Activated CD4-positive, CD25-positive, alpha-beta regulatory T cell treated with anti-CD3 and anti-CD28 coated beads, Interleukin-2, amount 50 U/mL, for 72 hours (primary cell): ENCODE results near the gene MACROD2.
"Not testable (repeated sequence)": the region's sequence is repeated elsewhere in the genome, so short reads cannot be mapped to it uniquely, and the experiment has no call there.

Experiments used
- DNase-seq: peaks from one replicate; pipeline ENCODE4 v3.0.0; 2021

The MACROD2 gene

DNA sequence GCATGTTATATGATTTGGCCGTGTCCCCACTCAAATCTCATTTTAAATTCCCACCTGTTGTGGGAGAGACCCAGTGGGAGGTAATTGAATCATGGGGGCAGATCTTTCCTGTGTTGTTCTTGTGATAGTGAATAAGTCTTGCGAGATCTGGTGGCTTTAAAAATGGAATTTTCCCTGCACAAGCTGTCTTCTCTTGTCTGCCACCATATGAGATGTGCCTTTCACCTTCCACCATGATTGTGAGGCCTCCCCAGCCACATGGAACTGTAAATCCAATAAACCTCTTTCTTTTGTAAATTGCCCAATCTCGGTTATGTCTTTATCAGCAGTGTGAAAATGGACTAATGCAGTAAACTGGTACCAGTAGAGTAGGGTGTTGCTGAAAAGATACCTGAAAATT lies 986.2 kb downstream of the MACROD2 start:
- DNase-seq: not testable (repeated sequence)

DNA sequence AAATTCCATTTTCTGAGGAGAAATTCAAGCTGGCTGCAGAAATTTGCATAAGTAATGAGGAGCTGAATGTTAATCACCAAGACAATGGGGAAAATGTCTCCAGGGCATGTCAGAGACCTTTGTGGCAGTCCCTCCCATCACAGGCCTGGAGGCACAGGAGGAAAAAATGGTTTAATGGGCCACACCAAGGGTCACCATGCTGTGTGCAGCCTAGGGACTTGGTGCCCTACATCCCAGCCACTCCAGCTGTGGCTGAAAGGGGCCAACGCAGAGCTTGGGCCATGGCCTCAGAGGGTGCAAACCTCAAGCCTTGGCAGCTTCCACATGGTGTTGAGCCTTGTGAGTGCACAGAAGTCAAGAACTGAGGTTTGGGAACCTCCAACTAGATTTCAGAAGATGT lies 987.0 kb downstream of the MACROD2 start:
- not testable (repeated sequence) for DNase-seq

DNA sequence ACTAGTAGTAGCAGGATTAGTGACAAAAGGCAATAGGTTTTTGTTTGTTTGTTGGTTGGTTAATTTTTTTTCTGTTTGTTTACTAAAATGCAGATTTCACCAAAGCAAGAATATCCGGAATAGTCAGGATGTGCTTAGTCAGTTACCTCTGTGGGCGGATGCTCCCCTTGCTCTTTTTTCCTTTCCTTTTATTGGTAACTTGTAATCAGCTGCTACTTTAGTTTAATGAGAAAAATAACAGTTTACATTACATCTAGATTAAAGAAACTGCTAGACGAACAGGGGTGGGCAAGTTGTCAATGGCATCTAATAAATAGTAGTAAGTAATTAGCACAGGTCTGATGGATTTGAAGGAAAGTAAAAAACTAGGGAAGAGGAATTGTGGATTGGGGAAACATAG lies 989.0 kb downstream of the MACROD2 start:
- DNase-seq: no peak

DNA sequence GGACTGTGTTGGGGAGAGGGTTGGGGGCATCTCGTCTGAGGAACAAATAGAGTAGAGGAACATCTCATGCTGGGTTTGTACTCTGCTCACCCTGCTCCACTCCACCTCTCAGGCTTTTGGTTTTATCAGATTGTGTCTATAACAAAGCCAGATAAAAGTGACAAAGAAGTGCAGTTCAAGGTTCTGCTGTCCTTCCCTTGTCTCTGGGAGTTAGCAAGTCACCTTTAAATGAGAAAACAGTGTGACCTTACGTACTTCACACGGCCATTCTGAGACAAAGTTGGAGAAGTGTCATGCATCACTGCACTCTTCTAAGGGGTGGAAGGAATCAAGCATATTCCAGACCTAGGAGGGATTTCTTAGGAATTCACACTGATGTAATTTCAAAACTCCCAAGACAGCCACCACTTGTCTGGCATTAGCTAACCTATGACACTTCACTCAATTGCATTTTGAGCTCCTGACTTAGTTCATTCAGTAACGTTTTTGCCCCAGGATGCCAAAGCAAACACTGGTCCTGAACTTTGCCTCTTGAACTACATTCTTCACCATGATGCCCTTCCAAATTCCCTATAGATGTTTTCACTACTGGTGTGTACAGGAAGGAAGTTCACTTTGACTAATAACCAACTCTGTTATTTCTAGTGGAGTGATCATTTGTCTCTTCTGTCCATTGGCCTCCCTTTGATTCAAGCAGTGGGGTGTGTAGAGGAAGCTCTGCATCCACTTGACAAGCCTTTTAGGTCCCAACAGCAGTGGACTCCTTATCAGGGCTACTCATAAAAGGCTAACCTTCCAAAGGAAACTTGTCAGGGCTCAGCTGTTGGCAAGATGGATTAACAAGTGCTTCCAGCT lies 989.7 kb downstream of the MACROD2 start:
- no peak for DNase-seq

DNA sequence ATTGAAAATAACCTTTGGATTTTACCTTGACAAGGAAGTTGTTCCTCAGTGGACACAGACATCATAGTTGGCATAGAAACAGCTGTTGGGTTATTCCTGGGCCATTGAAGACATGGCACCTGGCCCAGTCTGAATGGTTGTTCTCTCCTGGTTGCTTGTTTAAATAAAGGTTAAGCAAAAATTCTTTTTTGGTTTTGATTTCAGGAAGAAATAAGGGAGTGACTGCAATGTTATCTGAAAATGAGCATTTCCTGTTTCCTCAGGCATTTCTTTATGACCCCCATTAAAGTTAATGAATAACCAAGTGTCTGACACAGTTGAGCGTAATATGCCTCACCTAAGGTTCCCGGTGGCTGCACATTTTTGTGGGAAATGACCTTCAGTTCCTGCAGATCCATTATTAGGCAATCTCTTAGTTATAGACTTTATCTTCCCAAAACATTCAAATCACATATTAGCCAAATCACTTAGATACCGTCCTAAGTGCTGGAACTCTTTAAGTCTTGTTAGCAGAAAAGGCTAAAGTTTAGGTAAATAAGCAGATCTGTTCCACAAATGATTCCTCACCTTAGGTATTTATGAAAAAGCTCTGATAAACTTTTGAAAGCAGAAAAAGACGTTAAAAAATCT lies 990.8 kb downstream of the MACROD2 start:
- DNase-seq: no peak

DNA sequence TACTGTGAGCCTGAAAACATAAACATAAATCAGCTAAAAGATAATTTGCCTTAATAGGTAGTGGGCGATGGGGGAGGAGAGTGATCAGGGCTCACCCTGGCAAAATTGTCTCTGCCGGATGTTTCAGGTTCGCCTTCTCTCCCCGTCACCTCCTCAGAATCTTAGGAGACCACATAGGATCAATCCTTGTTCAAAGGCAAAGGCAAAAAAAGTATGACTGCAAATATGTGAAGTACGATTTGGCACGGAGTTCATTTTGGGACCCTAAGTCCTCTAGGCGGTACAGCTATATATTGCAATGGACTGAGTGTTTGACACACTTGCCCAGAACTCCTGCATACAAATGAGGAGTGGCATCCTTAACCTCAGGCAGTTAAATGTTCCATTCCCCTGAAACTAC lies 991.3 kb downstream of the MACROD2 start:
- DNase-seq: no peak

DNA sequence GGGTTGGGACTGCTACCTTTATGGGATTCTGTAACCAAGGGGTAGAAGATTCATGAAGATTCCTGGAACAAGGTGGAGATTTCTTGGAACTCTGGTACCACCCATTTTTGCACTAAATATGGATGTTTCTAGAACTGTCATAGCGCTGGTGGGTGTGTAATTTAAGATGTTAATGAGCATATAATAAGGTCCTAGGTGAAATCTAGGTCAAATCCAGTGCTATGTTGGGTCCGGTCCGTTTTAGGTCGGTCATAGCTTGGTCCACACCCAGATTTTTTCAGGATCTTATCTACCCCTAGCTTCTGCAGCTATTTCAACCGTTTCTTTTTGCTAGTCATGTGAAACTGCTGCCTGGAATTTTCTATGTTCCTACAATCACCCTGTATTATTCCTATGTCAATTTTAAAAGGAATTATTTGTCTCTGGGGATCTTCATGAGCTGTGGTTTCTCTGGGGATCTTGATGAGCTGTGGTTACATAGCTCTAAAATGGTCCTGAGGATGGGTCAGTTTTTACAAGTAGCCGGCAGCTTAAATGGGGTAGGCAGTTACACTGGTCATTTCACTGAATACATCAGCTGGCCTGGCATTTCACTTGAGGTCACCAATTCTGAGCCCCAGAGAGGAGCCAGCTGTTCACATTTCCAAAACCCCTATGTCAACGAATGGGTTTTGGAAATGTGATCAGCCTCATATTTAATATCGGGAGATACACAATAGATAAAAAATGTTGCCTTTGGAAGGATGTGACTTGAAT lies 994.4 kb downstream of the MACROD2 start:
- DNase-seq: no peak

DNA sequence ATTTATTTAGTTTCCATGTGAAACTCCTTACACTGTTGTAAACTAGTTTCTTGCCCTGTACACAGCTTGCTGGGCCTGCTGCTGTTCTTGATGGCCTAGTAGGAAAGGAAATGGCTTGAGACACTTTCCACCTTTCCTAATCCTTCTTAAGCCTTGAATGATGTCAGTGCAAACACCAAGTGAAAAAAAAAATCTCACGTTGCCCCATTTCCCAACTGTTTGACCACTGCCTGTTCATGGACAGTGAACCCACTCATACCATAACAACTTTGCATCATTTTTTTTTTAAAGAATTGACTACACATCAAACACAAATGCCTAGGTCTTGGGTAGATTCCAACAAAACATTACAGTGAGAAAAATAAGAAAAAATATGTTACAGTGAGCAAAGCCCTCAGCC lies 995.7 kb downstream of the MACROD2 start:
- DNase-seq: no peak

DNA sequence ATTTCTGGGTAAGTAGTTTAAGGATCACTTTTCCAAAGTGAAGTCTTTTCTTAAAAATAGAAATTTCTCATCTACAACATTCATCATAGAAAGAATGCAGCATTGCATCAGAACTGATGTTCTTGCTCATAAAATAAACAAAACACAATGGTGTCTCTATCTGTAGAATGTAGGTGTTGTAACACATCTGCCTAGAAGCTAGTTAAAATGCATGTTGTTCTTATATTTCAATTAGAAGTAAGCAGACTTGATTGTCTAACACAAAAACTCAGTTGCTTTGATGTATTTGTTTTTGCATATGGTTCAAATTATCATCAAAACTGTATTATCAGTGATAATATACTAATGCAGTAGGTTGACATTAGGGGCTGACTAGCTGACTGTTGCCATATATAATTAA lies 996.8 kb downstream of the MACROD2 start:
- DNase-seq: no peak

DNA sequence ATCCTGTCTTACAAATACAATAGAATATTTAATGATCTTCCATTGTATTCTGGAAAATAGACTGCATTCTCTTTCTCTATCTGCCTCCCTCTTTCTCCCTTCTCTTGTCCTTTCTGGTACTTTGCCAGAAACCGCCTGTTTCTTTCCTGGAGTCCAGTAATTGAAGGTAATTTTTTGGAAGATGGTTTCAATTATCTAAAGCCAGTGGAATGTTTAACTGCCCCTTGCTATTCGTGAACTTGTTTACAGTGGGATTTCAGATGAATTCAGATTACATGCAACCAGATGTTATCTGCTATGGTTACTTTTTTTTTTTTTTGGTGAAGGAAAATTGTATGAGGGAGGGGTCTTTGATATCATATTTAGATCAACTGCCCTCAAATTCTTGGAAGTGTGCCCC lies 997.6 kb downstream of the MACROD2 start:
- no peak for DNase-seq

DNA sequence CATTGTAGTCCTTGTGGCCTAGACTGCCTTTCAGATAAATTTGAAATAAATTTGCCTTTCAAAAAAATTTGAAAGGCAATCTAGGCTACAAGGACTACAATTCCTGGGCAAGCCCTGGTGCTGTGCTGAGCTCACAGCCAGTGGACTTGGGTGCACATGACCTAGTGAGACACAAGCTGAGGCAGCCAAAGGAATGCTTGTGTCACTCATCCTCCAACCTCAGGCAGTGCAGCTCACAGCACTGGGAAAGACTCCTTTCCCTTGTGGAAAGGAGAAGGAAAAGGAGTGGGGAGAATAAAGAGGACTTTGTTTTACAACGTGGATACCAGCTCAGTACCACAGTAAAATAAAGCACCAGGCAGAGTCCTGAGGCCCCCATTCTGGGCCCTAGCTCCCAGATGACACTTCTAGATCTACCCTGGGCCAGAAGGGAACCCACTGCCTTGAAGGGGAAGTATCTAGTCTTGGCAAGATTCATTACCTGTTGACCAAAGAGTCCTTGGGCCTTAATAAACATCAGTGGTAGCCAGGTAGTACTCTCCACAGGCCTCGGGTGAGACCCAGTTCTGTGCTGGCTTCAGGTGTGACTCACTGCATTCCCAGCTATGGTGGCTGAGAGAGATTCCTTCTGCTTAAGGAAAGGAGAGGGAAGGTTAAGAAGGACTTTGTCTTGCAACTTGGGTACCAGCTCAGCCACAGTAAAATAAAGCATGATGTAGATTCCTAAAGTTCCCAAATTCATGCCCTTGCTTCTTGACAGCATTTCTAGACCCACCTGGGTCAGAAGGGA lies 1001.8 kb downstream of the MACROD2 start:
- DNase-seq: no peak

DNA sequence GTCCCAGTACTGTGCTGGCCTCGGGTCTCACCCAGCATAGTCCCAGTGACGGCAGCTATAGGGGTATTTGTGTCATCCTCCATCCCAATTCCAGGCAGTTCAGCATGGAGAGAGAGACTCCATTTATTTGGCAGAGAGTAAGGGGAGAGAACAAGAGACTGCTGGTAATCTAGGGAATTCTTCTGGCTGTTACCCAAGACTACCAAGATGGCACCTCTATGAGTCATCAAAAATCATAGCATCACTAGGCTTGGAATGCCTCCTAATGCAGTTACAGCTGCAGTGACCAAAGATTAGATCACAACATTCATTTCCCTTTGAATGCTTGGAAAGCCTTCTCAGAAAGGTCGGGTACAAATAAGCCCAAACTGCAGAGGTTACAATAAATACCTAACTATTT lies 1002.5 kb downstream of the MACROD2 start:
- no peak for DNase-seq

DNA sequence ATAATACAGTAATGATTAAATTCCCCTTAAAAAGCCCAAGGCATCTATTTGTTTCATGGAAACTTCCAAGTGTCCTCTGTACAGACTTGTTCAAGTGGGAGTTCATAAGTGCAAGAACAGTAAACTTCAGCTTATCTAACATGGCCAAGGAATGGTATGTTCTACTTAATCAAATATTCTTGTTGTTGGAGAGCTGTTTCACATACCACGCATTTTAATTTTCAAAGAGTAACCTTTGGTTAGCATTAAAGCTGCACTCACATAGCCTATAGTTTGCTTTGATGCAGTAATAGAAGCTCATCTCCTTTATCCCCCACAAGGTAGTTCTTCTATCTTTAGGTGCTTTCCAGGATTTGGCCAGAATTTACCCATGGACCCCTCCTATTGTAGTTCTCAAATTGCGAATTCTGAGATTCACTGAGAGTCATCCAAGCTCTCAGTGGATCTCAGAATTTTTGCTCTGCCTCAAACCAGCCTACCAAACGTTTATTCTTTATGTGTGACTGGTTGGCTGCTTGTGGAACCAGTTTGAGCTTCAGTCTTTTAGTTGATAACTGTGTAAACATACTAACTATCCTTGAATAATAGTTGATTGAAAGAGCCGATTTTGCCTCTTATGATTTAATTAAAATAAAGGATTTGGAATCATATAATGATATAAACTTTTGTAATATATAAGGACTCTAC lies 1010.1 kb downstream of the MACROD2 start:
- DNase-seq: no peak

DNA sequence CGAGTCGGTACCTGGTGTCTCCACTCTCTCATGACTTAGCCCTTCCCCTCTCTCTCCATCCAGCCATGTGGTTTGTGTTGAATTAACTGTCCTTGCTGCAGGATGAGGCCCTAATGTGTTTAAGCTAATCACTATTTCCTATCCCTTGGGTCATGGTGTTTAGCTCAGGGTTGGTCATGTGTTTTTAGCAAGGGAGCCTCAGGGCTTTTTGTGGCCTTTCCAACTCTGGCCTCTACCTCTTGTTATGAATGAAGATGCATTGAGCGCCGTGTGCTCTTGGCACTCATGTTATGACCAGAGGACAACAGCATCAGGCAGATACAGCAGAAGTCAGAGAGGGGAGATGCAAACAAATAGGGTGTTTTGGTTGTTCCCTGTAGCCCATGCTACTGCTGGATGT lies 1016.3 kb downstream of the MACROD2 start:
- DNase-seq: no peak

DNA sequence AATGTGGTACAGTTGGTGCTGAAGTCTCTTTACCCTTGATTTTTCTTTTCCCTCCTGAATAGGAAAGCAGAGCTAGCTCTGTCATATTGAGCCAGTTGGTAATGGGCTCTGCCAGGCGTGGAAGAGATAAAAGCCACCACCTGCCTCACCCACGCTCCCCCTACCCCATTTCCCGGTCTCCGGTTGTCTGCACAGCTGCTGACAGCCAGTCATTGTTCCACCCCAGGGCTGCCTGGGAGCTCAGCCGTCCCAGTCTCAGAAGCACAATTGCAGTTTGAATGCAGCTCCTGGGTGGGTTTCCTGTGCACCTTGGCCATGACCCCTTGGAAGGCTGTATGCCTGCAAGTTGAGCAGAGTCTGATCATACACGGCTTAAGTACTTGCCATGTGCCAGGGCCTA lies 1017.2 kb downstream of the MACROD2 start:
- DNase-seq: no peak

DNA sequence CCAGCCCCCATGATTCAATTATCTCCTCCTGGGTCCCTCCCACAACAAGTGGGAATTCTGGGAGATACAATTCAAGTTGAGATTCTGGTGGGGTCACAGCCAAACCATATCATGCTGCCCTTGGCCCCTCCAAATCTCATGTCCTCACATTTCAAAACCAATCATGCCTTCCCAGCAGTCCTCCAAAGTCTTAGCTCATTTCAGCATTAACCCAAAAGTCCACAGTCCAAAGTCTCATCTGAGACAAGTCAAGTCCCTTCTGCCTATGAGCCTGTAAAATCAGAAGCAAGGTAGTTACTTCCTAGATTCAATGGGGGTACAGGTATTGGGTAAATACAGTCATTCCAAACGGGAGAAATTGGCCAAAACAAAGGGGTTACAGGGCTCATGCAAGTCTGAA lies 1021.6 kb downstream of the MACROD2 start:
- DNase-seq: not testable (repeated sequence)

DNA sequence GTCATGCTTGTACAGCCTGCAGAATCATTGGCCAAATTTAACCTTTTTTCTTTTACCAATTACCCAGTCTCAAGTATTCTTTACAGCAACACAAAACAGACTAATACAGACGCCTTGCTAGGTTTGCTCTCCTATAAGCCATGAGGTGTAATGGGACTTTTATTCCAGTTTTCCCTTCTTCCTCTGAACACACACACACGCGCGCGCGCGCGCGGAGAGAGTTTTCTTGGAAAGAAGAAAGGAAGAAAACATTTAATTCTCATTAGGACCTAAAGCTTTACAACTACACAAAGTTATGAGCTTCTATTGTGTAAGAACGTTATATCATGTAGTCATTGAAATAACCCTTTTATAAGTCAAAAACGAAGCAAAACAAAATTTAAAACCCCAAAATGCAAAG lies 1023.6 kb downstream of the MACROD2 start:
- no peak for DNase-seq

DNA sequence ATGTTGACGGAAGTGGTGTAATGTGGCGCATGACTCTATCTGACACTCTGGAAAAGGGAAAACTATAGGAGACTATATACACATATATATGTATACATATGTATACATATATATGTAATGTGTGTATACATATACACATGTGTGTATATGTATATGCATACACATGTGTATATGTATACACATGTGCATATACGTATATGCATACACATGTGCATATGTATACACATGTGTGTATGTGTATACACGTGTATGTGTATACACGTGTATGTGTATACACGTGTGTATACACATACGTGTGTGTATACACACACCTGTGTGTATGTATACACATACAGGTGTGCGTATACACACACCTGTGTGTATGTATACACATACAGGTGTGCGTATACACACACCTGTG lies 1025.5 kb downstream of the MACROD2 start:
- DNase-seq: no peak

DNA sequence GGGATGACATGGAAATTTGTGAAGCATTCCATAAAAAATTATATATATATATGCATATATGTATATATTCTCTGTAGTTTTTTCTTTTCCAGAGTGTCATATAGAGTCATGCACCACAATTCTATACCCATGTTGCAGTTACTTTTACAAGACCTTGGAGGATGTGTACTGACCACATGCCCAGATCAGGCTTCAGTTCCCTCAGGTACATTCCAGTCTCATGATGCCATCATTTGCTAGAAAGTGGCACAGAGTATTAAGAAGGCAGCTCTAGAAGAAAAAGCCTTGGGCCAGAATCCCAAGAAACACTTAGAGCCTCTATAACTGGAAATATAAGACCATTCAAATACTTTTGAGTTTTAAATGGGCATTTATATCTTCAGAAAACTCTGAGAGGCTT lies 1027.6 kb downstream of the MACROD2 start:
- DNase-seq: no peak

DNA sequence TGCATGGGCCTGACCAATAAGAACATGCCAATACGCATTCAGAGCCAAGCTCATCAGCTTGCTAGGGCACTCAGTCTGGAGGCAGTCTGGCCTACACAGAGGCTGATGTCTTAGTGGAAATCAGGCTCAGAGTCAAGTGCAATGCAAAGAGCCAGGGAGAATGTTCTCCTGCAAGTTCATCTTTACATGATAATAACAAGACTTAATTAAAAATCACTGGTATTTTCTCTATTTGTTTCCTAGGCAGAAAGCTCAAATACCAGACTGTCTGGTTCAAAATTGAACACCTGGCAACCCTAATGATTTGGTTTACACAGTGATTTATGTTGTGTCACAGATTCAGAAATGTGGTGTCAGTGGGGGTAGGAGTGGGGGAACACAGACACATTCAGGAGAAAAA lies 1031.4 kb downstream of the MACROD2 start:
- no peak for DNase-seq

DNA sequence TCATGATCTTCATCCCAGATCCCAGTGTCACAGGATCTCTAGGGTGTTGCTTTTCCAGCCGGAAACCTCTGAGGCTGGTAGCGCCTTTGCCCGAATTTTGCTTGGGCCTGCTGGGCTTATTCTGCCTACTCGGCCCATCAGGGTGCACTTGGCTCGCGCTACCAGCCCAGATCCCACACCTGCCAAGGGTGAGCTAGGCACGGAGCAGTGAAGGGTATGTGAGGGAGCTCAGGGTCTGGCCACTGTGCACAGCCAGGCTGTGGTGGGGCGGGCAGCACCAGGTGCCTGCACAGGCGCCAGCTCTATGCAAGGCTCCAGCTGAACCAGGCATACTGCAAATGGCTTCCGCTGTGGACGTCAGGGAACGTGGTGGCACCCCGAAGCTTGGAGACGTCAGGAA lies 1035.5 kb downstream of the MACROD2 start:
- no peak for DNase-seq

DNA sequence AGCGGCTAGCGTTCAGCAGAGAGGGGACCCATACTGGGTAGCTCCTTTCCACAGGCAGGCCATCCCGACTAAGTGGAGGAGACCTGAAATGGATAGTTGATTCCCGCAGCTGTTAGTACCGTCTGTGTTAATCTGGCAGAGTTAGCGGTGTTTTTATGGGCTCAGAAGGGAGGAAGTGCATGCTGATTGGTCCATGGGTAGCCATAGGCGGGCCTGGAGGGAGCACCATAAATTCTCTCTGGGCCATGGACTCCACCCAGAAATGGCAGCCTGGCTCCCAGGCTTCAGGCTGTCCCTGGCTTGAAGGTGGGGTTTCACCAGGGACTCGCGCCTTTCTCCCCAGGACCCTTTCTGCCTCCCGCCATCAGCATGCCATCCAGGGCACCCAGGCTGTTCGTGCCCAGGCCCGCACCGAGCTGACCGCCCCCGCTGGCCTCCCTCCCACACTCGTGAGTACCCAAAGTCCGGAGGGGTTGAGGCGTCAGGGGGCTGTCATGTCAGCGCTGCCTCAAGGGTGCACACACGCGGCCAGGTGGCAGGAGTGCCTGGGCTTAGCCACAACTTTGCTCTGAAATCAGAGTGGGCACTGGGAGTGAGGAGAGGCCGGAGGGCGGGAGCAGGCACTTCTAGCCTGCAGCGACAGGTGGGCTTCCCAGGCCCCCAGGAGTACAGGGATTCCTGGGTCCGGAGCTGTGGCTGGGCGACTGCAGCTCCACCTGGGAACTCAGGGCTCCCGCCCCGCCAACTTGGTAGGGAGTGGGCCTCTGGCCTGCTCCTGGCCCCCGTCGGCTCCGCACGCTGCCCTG lies 1036.4 kb downstream of the MACROD2 start:
- DNase-seq: no peak
